NB4 (cell line): ENCODE results near the gene CD2BP2.

Source experiments
- DNase-seq: peaks from one replicate; pipeline ENCODE4 v3.0.0; 2010; ENCODE audit warnings: low read depth
- H3K4me3 ChIP-seq: one replicate; pipeline ENCODE4 v1.5.1; 2011; ENCODE audit warnings: mild to moderate bottlenecking, low read depth, low read length, moderate library complexity
- CTCF ChIP-seq: IDR thresholded peaks from one replicate; pipeline ENCODE4 v1.5.1; 2012; ENCODE audit warnings: low read depth, low read length
- MAX ChIP-seq: IDR thresholded peaks from 2 replicates; pipeline ENCODE4 v1.6.1; 2011; ENCODE audit warnings: low read depth, low read length
- MYC ChIP-seq: IDR thresholded peaks from 2 replicates; pipeline ENCODE4 v1.6.1; 2011; ENCODE audit warnings: low read depth, low read length
- POLR2A ChIP-seq: IDR thresholded peaks from 2 replicates; pipeline ENCODE4 v1.6.1; 2011; ENCODE audit warnings: mild to moderate bottlenecking; ENCODE audit not compliant: insufficient read length; ENCODE audit errors: extremely low read depth

CD2BP2 gene

GRCh38 chr16:30355144-30355953 lies at the start of gene CD2BP2:
Gene CD2BP2 (minus strand): TSS chr16:30355308. CDS start chr16:30354681, 627 bp downstream.
- peak; percentile 94 for TF ChIP-seq MAX
- peak; percentile 47 for TF ChIP-seq POLR2A
- peak; percentile 81 for TF ChIP-seq MYC
- TF ChIP-seq CTCF: no peak
- peak within 1 kb of the TSS; percentile 77 for H3K4me3 ChIP-seq
- peak; percentile 98 for DNase-seq

- no peak for TF ChIP-seq POLR2A
- no peak overlapping the region for H3K4me3 ChIP-seq
Observed at GRCh38 chr16:30401768-30402425, 46.8 kb upstream of the CD2BP2 start.

GRCh38 chr16:30399435-30400186 lies 44.5 kb upstream of the CD2BP2 start:
- no peak for TF ChIP-seq POLR2A
- no peak for TF ChIP-seq MAX
- no peak for TF ChIP-seq MYC
- TF ChIP-seq CTCF: no peak
- peak overlapping the region; percentile 62 for H3K4me3 ChIP-seq
- no peak for DNase-seq

More at GRCh38 chr16:30401768-30402425, 46.8 kb upstream of the CD2BP2 start:
- no peak for DNase-seq

- TF ChIP-seq MAX: no peak
- no peak for TF ChIP-seq POLR2A
- no peak for TF ChIP-seq MYC
- no peak for TF ChIP-seq CTCF
- DNase-seq: no peak
- no peak overlapping the region for H3K4me3 ChIP-seq
Observed at GRCh38 chr16:30398661-30399434, 43.7 kb upstream of the CD2BP2 start.

GRCh38 chr16:30397776-30398660 lies 42.9 kb upstream of the CD2BP2 start:
- TF ChIP-seq MAX (no peak), MYC (no peak), POLR2A (no peak), CTCF (no peak)
- no peak overlapping the region for H3K4me3 ChIP-seq
- no peak for DNase-seq
